ENCODE data around the gene CHMP1B.

- TF ChIP-seq POLR2A (IDR thresholded peaks at IDR 0.05; ENCODE audit: low read length) (no peak), GATA1 (IDR thresholded peaks at IDR 0.05; ENCODE audit: low read depth, low read length) (no peak)
These were observed 31.9 kb downstream of the CHMP1B start for GRCh38 chr18:11883153-11883552.
